ENCODE data around the gene PNLDC1.
A peak's percentile ranks its signal among the peaks of the same experiment; 100 is the strongest.
"Not testable (repeated sequence)": the region's sequence is repeated elsewhere in the genome, so short reads cannot be mapped to it uniquely, and the experiment has no call there.

PNLDC1 gene

GRCh38 chr6:159788276-159788675, 11.8 kb upstream of the PNLDC1 start:
- DNase-seq (ENCODE audit: low read depth in 2 of 2) = no peak

DNA sequence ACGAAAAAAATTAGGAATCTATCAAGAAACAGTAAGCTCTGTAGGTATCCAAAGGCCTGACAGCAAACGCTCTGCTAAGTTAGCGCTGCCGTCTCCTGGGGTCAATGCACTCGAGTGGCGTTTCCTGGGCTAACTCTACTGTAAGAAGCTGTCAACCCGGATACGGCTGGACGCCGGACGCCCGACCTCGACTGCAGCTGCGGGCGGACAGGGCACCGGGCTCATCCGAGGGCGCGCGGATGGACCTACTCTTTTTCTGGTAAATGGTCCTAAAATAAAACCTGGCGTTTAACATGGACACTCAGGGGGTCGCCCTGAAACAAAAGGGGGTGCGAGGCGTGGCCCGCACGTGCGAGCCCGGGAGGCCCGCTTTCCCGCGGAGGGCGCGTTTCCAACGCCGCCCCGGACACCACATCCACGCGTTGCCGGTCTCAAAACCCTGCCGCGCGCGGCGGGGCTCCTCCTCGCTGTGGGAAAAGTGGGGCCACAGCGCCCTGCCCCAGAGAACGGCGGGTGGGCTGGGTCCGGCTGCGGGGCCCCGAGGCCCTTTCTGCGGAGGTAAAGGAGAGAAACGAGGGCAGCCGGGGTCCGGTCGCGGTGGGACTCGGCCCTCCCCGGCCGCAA, 11.2 kb upstream of the PNLDC1 start:
- peak; percentile 8 to 9 for DNase-seq (ENCODE audit: low read depth in 2 of 2)

- DNase-seq (ENCODE audit: low read depth in 2 of 2) = peak; percentile 96 to 99
Observed at GRCh38 chr6:159789377-159790148, 10.5 kb upstream of the PNLDC1 start, which contains the start of gene TCP1. TSS of gene TCP1 (minus strand) at chr6:159789602. CDS start at chr6:159789468, 134 bp downstream.

DNA sequence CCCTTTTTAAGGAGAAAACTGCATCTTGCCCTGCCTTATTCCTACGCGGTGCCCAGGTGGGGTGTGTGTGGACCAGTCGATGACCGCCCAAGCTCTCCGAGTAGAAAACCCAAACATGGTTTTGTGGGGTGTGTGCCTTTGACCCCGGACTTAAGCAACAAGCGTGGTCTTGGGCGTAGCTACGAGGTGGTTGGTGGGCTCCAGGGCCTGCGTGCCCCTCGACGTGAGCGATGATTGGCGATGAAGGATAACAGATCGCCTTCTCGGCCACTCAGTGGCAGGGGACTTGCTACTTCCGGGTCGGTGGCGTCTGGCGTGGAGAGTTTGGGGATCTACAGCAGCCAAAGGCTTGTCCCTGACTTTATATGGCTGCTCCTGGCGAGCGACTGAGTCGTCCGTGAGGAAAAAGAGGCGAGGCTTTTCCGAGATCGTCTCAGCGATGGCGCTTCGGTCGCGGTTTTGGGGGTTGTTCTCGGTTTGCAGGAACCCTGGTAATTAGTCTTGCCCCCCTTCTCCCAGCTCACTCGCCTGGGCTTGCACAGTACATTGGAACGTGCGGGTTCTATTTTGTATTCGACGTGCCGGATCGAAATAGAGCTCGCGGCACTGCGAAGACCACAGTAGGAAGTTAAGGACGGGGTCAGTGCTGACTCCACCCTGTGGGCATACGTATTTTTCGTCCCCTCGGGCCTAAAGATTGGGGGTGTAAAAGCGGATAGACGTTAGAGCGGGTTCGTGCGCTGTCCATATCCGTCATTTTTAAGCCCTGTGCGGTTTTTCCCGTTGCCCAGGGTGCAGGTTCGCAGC, 9.7 kb upstream of the PNLDC1 start, which contains the start of gene MRPL18:
Gene MRPL18 (plus strand): TSS at position 319 of the 807 bp plus-strand sequence. CDS start 121 bp downstream, at position 440.
- DNase-seq (ENCODE audit: low read depth in 2 of 2) = peak; percentile 79 to 84

GRCh38 chr6:159790956-159791598, 9.0 kb upstream of the PNLDC1 start:
- DNase-seq (ENCODE audit: low read depth in 2 of 2) = no peak

- DNase-seq (ENCODE audit: low read depth in 2 of 2) = not testable (repeated sequence)
Observed at GRCh38 chr6:159794976-159795375, 5.1 kb upstream of the PNLDC1 start.

- DNase-seq (ENCODE audit: low read depth in 2 of 2) = no peak
Observed at GRCh38 chr6:159797554-159797953, 2.5 kb upstream of the PNLDC1 start.

DNA sequence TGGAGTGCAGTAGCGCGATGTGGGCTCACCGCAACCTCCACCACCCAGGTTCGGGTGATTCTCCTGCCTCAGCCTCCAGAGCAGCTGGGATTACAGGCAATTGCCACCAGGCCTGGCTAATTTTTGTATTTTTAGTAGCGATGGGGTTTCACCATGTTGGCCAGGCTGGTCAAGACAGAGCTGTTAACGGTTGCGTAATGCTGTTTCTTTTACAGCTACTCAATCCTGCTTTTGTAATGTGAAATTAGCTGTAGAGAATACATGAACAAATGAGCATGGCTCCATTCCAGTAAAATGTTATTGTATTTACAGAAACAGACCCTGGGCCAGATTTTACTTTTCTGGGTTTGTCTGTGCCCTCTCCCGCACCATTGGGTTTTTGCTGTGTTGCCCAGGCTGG, 1.9 kb downstream of the PNLDC1 start:
- no peak for DNase-seq (ENCODE audit: low read depth in 2 of 2)

DNA sequence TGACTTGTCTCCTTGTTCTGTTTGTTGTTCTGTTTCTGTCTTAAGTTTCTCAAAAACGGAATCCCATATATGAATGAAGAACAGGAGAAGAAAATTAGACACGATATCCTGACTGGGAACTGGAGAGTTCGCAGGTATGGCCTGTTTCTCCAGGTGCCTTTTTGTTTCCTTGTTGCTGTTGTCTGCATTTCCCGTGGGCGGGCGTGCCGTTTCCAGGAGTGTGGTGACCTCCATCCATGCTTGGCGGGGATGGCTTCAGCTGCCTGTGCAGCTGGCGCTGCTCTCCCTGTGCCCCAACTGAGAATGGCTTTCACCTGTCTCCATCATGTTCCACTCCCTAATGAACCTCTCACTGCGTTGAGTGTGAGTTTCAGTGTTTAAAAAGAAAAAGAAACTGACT, 4.4 kb downstream of the PNLDC1 start:
- DNase-seq (ENCODE audit: low read depth in 2 of 2) = no peak

GRCh38 chr6:159805440-159806020, 5.5 kb downstream of the PNLDC1 start:
- DNase-seq (ENCODE audit: low read depth in 2 of 2) = no peak

DNA sequence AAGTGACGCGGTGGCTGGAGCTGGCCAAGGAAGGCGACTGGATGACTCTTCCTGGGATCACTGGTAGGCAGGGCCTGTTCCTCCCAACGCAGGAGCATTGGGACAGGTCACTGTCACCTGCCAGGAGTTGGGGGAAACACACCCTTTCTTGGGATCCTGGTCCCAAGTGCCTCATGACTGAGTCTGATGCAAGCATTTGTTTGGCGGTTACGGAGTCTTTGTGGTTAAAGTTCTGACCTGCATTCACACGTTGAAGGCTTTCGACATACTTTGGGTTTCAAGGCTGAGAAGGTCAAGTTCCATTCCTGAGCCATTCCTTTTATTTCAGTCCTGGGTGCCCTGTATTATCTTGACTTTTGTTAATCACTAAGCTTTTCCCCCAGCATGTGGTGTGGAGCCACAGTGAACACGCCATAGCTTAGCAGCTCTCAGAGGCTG, 6.0 kb downstream of the PNLDC1 start:
- DNase-seq (ENCODE audit: low read depth in 2 of 2) = no peak

DNA sequence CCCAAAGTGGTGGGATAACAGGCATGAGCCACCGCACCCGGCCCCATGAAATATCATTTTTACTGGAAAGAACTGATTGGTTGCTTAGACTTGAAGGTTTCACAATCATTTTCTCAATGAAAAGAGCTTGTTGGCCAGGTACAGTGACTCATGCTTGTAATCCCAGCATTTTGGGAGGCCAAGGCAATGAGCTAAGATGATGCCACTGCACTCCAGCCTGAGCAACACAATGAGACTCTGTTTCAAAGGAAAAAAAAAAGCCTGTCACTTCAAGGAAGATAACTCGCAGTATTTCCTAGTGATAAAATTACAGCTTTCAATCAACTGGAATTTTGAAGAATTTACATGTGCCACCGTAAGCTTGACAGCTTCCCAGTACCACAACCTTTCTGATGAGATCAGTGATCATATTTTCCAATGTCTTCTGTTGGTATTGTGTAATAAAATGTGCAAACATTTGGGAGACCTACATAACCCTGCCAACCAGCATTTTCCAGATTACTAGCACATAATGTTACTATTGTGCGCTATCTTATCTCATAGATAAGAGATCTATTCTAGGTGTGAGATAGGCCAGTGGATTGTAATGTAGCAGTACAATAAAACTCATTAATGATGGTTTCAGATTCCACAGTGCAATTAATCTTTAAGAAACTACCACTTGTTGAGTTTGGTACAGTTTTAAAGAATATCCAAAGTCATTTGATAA, 7.2 kb downstream of the PNLDC1 start:
- no peak for DNase-seq (ENCODE audit: low read depth in 2 of 2)

DNA sequence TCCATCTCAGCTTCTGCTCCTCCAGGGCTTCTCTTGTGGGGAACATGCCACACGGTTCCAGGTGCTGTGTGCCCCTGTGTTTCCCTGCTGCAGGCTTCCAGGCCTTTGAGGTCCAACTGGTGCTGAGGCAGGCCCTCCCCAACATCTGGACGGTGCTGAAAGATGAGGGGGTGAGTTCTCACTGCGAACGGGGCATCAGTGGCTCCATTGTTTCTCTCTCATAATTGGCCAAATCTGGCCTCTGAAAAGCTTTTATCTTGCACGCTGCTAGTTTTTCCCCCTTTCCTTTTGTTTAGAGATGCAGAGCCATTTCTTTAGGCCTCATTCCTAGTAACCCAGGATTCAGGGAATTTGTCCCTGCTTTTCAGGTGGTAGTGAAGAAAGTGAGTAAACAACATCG, 8.6 kb downstream of the PNLDC1 start:
- no peak for DNase-seq (ENCODE audit: low read depth in 2 of 2)

DNA sequence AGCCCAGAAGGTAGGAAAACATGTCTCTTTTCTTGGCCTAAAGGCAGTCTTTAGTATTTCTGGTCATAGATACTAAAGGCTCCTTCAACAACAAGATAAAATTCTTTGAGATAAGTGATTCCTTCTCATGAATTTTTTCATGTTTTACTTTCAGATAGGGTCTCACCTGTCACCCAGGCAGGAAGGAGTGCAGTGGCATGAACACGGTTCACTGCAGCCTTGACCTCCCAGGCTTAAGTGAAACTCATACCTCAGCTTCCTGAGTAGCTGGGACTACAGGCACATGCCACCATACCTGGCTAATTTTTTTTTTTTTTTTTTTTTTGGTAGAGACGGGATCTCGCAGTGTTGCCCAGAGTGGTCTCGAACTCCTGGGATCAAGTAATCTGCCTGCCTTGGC, 9.1 kb downstream of the PNLDC1 start:
- DNase-seq (ENCODE audit: low read depth in 2 of 2) = no peak

DNA sequence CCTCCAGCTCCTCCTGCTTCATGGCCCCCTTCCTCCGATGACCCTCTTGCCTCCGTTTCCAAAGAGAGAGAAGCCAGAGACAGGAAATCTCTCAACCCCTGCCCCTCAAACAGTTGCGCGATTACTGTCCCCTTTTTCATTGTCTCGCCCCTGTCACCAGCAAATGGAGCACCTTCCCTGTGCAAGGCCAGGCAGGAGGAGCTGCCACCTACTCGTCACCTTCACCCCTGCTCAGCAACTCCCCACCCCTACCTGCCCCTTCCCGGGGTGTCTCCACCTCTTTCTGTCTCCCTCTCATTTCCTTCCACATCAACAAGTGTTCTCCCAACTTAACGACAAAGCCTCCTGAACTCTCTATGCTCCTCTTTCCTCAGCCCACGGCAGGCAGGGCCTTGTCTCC, 13.7 kb downstream of the PNLDC1 start:
- no peak for DNase-seq (ENCODE audit: low read depth in 2 of 2)

GRCh38 chr6:159815410-159815809, 15.3 kb downstream of the PNLDC1 start:
- DNase-seq (ENCODE audit: low read depth in 2 of 2) = no peak

DNA sequence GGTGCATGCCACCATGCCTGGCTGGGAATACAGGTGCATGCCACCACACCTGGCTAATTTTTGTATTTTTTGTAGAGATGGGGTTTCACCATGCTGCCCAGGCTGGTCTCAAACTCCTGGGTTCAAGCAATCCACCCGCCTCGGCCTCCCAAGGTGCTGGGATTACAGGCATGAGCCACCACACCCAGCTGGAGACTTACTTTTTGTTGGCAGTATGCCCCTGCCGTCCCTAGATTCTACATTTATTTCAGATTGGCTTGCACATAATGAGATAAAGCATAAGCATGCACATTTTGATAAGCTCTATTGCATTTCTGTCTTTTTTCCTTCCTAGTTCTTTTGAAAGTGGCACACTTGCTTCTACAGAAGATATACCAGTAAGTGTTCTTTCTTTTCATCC, 16.7 kb downstream of the PNLDC1 start:
- not testable (repeated sequence) for DNase-seq (ENCODE audit: low read depth in 2 of 2)

DNA sequence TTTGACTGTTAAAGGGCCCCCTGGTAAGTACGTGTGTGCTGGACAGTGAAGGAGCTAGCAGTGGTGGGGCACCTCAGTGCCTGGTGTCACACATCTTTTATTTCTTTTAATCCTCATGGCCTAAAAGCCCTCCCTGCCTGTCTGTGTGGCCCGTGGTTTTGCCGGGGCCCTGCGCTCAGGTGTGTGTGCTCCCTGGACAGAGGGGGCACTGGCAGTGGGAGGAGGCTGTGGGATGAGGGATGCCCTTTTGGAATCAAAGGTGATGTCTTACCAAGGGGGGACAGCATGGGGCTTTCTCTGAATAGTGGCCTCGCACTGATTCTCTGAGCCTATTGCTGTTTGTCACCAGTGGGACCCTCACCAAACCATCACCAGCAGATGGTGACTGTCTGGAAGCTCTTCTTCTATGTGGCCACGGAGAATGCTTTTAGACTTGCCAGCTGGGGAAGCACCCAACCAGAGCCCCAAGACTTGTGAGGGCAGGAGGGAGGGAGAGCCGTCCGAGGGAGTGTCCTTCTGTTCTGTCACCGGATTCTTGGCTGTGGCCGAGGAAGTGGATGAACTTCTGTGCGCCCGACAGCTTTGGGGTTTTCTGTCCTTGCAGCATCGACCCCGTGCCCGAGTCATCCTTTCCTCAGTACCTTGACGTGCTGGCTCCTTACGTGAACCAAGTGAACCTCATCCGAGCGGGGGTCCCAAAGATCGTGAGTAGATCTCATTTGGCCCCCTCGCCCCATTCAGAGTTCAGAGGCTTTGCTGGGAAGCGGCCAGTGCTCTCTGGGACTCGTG, 18.1 kb downstream of the PNLDC1 start:
- DNase-seq (ENCODE audit: low read depth in 2 of 2) = no peak

DNA sequence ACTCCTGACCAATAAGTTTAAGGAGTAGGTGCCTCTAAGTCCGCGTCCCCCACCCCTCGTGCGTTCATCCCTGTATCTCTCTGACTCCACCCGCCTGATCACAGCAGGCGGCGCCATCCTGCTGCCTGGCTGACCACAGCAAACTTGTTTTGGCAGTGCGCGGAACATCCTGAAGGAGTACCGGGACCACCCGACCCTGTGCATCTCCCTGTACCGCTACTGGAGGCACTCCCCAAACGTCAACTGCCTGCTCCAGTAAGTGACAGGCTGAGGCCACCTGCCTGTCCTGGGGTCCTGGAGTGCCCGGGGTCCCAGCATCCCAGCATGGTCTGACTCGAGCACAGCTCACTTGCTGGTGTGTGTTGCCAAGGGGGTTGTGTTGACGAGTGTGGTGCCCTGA, 19.0 kb downstream of the PNLDC1 start:
- no peak for DNase-seq (ENCODE audit: low read depth in 2 of 2)
